HepG2 (cell line): Measurements from ENCODE around the gene SMURF1.

Experiments
- BRCA1 ChIP-seq: sonication (generic); formaldehyde crosslinking; IDR thresholded peaks from 2 replicates; pipeline ENCODE4 v1.4.0; 2020; ENCODE audit warnings: missing genetic modification reagents
- CBFB ChIP-seq: sonication (generic); formaldehyde crosslinking; IDR thresholded peaks from 2 replicates; pipeline ENCODE4 v1.4.0; 2020; ENCODE audit warnings: missing genetic modification reagents
- GATAD2A ChIP-seq: IDR thresholded peaks from 2 replicates; pipeline ENCODE4 v1.6.1; 2016
- IKZF5 ChIP-seq: IDR thresholded peaks from 2 replicates; pipeline ENCODE4 v1.6.1; 2018; ENCODE audit warnings: missing genetic modification reagents, mild to moderate bottlenecking, missing compliant biosample characterization
- RXRA ChIP-seq: sonication (generic); formaldehyde crosslinking; IDR thresholded peaks from 2 replicates; pipeline ENCODE4 v1.5.1; 2020; ENCODE audit warnings: missing genetic modification reagents
- SAFB2 ChIP-seq: sonication (generic); formaldehyde crosslinking; IDR thresholded peaks from 2 replicates; pipeline ENCODE4 v1.5.1; 2020; ENCODE audit warnings: missing genetic modification reagents, low read depth, mild to moderate bottlenecking, borderline replicate concordance

- TF ChIP-seq IKZF5 (CRISPR knock-in tag) (no peak), SAFB2 (CRISPR knock-in tag) (no peak), CBFB (CRISPR knock-in tag) (no peak), BRCA1 (no peak), GATAD2A (no peak), RXRA (CRISPR knock-in tag) (no peak)
These were observed 57.0 kb downstream of the SMURF1 start for GRCh38 chr7:99086944-99087343.
